GM20000 (cell line): ENCODE measurements around the gene CDK19.

ENCODE experiments used
- DNase-seq: peaks from one replicate; pipeline ENCODE4 v3.0.0; 2012; ENCODE audit warnings: low spot score
- TF ChIP-seq, protein P1 (sequence below): IDR thresholded peaks from 2 replicates; pipeline ENCODE4 v1.5.1; 2012; ENCODE audit warnings: mild to moderate bottlenecking, control low read depth; ENCODE audit errors: extremely low read depth, missing control alignments

The CDK19 gene

DNA sequence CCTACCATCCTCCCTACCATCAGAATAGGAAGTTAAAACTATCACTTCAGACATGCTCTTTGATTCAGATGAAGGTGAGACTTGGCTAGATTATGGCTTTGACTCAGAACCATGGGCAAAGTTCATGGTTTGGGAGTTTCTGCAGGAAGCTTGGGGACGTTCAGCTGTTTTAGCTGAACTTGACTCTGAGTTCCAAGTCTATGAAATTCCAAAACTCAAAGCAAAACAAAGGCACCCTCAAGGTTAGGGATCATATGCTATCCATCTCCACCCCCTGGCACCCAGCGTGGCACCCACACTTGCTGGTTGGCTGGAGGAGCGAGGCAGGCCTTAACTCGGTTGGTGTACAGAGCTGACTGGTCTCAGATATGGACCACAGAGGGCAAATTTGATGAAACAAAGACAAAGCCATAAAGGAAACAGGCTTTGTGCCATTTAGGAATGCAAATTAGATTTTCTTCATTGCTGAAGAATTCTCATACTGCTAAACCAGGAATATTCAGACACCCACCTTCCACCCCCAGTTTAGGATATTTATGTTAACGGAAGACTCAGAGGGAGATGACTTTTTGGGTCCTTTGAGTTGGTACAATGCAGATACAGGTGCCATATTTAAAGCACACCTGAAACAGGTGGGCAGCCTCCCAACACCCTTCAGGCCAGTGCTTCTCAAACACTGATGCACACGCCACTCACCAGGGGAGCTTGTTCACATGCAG is 250.4 kb downstream of the CDK19 start:
- TF ChIP-seq, protein P1, sequence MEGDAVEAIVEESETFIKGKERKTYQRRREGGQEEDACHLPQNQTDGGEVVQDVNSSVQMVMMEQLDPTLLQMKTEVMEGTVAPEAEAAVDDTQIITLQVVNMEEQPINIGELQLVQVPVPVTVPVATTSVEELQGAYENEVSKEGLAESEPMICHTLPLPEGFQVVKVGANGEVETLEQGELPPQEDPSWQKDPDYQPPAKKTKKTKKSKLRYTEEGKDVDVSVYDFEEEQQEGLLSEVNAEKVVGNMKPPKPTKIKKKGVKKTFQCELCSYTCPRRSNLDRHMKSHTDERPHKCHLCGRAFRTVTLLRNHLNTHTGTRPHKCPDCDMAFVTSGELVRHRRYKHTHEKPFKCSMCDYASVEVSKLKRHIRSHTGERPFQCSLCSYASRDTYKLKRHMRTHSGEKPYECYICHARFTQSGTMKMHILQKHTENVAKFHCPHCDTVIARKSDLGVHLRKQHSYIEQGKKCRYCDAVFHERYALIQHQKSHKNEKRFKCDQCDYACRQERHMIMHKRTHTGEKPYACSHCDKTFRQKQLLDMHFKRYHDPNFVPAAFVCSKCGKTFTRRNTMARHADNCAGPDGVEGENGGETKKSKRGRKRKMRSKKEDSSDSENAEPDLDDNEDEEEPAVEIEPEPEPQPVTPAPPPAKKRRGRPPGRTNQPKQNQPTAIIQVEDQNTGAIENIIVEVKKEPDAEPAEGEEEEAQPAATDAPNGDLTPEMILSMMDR, result no peak
- DNase-seq, result no peak

DNA sequence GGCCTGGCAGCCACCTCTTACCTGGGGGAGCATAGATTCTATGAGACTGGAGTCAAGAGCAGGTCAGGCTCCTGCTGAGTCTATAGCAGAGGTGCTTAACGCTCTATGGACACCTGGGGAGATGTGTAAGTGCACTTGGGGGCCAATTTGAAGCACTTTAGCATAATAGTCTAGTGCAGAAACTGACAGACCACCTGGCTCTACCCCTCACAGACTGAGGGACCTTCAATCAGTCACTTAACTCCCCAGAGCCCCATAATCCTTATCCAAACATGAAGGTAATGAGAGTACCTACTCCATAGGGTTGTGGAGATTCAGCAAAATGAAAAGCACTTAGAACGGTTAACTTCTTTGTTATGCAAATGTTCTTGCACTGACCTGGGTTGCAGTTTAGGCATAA is 251.6 kb downstream of the CDK19 start:
- TF ChIP-seq, protein P1, result no peak
- DNase-seq, result no peak

DNA sequence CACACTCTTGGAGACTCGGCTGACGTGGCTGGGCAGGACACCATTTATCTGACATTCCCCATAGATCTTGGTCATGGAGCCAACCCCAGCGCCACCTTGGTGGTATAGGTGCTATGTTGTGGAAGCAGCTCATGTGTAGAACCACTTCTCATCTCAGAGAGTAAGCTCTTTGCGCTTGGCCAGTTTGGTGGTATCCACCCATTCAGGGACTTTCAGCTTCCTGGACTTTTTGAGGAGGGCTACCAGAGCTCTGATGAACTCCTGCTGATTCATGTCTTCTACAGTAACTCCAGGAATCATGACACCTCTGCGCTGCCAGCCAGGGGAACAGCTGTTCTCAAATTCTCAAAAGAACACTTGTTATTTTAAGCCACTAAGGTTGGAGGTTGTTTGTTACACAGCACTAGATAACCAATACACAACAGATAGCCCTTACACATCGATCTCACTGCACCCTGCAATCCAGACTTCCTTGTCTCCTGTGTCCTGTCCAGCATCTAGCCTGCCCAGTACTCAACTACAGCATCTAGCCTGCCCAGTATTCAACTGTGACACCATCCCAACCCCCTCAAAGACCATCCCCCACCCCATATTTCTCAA is 252.9 kb downstream of the CDK19 start:
- no peak for DNase-seq
- TF ChIP-seq, protein P1, result no peak

DNA sequence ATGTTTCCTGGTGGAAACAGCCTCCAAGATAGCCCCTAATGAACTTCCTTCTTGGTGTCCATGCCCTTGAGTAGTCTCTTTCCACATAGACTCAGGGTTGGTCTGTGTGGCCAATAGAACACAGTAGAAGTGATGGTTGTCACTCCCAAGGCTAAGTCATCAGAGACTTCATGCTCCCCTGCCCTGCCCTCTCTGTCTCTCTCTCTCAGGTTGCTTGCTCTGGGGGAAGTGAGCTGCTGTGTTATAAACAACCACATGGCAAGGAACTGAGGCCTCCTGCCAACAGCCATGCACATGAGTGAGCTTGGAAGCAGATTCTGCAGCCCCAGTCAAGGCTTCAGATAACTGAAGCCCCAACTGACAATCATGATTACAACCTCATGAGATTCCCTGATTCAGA is 253.6 kb downstream of the CDK19 start:
- TF ChIP-seq, protein P1, result no peak
- DNase-seq, result no peak

DNA sequence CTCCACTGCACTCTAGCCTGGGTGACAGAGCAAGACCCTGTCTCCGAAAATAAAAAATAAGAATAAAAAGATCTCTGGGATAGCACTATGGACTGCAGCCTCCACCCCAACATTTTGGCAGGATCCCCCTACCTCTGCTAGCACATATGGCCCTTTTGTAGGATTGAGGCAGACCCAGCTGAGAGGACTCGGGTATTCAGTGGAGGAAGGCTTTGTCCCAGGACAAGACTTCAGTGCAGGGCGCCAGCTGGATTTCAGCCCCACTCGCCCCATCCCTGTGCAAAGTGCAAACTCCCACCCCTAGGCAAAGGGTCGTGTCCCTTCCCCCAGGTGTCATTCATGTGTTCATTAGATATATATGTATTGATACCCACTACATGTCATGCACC is 254.3 kb downstream of the CDK19 start:
- TF ChIP-seq, protein P1, result no peak
- DNase-seq, result no peak

DNA sequence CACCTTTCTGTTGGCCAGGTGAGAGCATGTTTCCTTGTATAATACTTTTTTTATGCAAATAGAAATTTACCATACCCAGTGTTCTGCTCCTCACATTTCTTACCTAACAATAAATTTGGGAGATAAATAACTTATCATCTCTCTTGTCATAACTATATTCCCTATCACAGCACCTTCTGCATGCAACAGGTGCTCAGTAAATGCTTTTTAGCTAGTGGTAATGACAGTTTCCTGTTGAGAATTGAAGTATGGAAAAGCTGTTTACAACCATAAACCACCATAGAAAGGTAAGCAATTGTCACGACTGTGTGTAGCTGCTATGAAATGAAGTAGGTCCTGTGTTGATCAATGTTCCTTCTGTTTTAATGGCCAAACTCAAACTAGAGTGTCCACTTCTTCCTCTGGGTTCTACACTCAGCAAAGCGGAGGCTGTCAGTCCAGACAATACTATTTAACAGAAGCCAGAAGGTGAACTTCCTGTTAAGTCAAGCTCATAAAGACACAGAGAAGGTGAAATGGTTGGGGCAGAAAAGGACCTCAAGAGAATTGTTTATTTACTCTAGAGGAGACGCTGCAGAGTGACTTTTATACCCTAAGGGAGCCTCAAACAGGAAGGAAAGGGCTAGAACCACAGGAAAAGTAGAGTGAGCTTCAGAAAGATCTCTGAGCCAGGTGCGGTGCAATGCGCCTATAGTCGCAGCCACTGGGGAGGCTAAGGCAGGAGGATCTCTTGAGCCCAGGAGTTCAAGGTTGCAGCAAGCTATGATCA is 254.8 kb downstream of the CDK19 start:
- TF ChIP-seq, protein P1, result no peak
- DNase-seq, result no peak
